Endothelial cell of umbilical vein (primary cell): Measurements from ENCODE around the gene CDC5L.

Source experiments
- CTCF ChIP-seq, 2 donors: IDR thresholded peaks; 1 replicate in 1 of 2; 2 replicates in 1 of 2; pipeline ENCODE4 v1.5.1; 2011; ENCODE audit warnings: low read length in 2 of 2, mild to moderate bottlenecking in 2 of 2, moderate library complexity in 2 of 2, control low read depth in 1 of 2, inconsistent platforms in 1 of 2, low read depth in 1 of 2; ENCODE audit not compliant: insufficient read depth in 1 of 2; ENCODE audit errors: extremely low read depth in 1 of 2
- EZH2 ChIP-seq: IDR thresholded peaks from 2 replicates; pipeline ENCODE4 v1.6.1; 2012; ENCODE audit warnings: borderline replicate concordance, low read depth, mild to moderate bottlenecking, moderate library complexity, low read length, inconsistent platforms; ENCODE audit not compliant: severe bottlenecking
- FOS ChIP-seq: IDR thresholded peaks from 2 replicates; pipeline ENCODE4 v1.6.1; 2011; ENCODE audit warnings: mild to moderate bottlenecking, low read length, moderate library complexity, borderline replicate concordance; ENCODE audit not compliant: insufficient read depth
- GATA2 ChIP-seq: IDR thresholded peaks from 2 replicates; pipeline ENCODE4 v1.7.0; 2011; ENCODE audit warnings: low read depth, mild to moderate bottlenecking, moderate library complexity, mixed read lengths, low read length; ENCODE audit not compliant: insufficient read length, insufficient read depth
- JUN ChIP-seq: IDR thresholded peaks from 2 replicates; pipeline ENCODE4 v1.6.1; 2011; ENCODE audit warnings: borderline replicate concordance, low read depth; ENCODE audit not compliant: insufficient read length, insufficient read depth
- MAX ChIP-seq: IDR thresholded peaks from 2 replicates; pipeline ENCODE4 v1.6.1; 2011; ENCODE audit not compliant: insufficient read depth, insufficient read length
- MYC ChIP-seq: IDR thresholded peaks from one replicate; pipeline ENCODE4 v1.6.1; 2011; ENCODE audit warnings: mild to moderate bottlenecking, low read depth, low read length
- POLR2A ChIP-seq: IDR thresholded peaks from 2 replicates; pipeline ENCODE4 v1.6.1; 2012; ENCODE audit warnings: low read depth, mild to moderate bottlenecking, control low read depth, low read length
- POLR2AphosphoS5 ChIP-seq: IDR thresholded peaks from 2 replicates; pipeline ENCODE4 v1.6.1; 2012; ENCODE audit warnings: low read depth, mild to moderate bottlenecking, control low read depth, low read length, moderate library complexity; ENCODE audit not compliant: insufficient read depth

- TF ChIP-seq CTCF (IDR thresholded peaks at IDR 0.05; ENCODE audit: extremely low read depth in 1 of 2, insufficient read depth in 1 of 2, low read depth in 1 of 2, low read length in 2 of 2), result no peak
- no peak for TF ChIP-seq EZH2
- no peak for TF ChIP-seq JUN
- no peak for TF ChIP-seq POLR2AphosphoS5
- no peak for TF ChIP-seq MAX
- no peak for TF ChIP-seq MYC
- TF ChIP-seq POLR2A, result no peak
- TF ChIP-seq GATA2, result no peak
- no peak for TF ChIP-seq FOS
Measured at GRCh38 chr6:44473393-44474189, 86.1 kb downstream of the CDC5L start.
